ENCODE measurements around the gene DHCR24.

DHCR24 gene

DNA sequence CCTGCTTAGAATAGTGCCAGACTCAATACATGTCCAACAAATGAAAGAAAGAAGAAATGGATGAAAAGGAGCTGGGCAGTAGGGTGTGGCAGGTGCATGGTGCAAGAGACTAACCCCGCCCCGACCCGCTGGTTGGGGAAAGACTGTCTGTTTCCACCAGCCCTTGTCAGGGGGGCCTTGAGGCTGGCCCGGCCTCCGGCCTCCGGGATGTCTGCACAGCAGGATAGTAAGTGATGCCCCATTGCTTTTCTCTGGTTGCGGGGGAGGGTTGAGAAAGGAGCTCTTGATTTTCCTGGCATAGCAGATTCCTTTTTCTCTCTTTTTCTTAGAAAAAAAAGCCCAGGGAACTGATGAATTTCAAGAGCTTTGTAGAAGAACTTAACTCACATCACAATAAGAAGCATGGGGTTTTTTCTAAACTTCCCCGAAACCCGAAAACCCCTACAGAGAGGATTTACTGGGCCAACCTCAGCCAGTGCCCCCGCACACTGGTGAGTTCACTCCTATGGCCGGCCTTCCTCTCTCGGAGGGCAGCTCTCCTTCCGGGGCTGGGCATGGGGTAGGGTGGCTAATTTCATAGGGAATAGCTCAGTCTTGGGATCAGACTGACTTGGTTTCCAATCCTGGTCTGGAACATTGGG is 73.4 kb downstream of the DHCR24 start:
- FAIRE-seq, result no peak

DNA sequence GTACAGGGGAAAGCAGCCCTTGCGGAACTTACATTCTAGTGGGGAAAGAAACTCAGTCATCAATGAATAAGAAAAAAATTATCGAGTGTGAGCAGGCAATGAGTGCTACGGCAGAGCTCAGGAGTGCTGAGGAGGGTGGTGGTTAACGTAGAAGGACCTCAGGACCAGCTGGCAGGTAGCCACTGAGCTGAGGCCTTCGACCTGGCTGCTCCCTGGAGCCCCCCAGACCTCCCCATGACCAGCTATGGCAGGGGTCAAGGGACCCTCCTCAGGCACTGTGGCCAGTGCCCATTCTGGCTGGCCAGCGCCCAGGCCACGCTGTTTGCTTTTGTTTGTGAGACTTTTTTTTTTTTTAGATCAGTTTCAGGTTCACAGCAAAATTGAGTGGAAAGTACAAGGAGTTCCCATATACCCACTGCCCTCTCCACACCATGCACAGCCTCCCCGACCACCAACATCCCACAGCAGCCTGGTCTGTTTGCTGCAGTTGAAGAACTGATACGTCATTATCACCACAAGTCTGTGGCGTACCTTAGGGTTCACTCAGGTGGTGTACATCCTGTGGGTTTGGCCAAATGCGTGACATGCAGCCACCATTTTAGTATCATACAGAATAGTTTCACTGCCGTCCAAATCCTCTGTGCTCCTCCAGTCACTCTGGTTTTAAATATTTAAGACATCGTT is 74.1 kb downstream of the DHCR24 start:
- FAIRE-seq, result no peak

DNA sequence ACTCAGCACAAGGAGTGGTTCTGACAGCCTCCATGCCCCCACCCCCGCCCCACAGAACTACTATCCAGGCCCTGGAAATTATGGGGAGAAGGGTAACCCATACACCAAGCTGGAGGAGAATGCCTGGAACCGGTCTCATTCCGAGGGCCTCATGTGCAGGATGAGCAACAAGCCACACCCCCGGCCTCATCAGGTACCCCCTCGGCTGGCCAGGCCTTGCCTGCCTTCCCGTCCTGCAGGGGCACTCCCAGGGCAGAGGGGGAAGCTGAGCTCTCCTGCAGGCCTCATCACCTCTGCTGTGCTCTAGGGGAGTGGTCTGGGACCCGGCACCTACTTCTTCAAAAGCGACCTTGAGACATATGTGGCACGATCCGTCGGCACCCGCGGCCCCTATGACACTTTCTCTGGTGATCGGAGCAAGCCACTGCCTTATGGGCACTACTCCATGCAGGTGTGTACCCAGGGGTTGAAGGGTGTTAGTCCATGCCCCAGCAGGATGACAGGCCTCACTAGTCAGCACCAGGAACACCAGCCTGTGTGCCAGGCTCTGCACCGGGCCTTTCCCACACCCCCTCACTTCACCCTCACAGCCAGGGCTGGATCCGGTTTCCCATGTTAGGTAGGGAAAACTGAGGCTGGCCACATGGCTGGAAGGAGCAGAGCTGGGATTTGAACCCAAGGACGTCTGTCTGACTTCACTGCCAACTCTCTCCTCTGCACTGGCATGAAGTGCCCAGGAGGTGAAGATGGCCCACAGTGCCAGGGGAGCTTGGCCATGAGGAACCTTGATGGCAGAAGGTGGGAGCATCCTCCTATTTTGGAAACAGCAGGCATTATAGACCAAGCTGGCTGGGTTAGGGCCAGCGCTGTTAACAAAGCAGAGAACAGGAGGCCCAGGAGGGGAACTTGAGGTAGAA is 75.0 kb downstream of the DHCR24 start:
- no peak for FAIRE-seq

DNA sequence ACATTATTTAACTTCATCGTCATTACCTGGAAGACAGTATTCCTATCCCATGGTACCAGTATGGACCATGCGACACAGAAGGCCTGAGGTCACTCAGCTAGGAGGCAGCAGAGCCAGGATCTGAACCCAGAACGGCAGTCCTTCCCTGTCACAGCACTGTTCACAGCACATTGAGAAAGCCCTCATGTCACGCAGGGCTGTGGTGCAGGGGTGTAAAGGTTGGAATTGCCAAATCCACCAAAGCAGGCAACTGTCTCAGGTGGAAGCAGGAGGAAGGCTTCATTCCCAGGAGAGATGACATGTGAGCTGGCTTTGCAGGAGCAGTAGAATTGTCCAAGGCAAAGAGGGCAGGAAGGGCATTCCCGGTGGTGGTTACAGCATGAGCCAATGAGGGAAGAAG is 75.9 kb downstream of the DHCR24 start:
- no peak for FAIRE-seq

DNA sequence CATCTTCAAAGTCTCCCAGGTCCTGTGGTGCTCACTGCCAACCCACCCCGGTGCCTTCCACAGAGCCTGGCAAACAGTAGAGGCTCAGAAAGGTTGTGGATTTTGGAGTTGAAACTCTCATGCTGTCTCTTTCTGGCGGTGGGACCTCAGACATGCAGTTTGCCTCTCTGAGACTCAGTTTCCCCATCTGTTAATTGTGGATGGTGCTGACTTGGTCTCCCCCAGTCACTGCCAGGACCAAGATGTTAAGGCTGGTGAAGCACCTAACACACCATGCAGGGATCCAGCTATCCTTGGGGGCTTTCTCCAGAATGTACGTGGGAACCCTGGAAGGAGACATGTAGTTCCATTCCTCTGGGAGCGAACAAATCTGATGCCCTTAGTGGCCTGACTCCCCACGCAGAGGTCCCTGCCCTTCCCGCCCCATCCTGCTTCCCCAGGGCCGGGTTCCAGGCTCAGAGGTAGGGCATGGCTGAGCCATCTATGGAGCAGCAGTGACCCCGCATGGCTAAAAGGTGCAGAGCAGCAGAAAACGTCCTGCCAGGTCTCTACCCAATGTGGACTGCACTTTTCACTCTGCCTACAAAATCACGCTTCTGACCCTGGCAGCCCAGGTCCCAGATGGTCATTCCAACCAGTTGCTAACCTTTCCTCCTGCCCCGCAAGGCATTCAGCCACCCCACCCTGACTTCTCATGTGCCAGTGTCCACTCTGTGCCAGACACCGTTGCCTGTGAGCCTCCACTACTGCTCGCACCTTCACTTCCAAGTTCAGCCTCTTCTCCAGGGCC is 76.6 kb downstream of the DHCR24 start:
- peak; percentile 74 for FAIRE-seq

DNA sequence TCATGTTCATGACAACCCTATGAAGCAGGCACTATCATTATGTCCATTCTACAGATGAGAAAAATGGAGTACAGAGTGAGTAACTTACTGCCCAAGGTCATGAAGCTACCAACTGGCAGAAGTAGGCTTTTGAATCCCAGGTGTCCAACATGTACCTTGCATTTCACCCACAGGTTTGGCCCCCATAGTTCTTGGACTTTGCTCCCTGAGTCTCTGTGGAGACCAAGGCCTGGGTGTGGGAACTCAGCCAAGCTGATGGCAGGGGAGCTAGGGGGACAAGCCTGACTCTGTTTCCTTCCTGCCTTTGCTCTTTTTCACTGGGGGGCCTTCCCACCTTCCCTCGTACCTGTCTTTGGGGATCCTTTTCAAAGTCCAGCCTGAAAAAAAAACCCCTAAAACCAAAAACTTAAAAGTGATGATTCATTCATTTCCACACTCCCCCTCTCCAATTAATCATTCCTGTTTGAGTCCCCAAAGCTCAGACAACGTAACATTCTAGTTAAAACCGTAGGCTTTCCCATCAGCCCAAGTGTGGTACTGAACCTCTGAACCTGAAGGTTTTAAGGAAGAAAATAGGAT is 77.4 kb downstream of the DHCR24 start:
- FAIRE-seq, result no peak

DNA sequence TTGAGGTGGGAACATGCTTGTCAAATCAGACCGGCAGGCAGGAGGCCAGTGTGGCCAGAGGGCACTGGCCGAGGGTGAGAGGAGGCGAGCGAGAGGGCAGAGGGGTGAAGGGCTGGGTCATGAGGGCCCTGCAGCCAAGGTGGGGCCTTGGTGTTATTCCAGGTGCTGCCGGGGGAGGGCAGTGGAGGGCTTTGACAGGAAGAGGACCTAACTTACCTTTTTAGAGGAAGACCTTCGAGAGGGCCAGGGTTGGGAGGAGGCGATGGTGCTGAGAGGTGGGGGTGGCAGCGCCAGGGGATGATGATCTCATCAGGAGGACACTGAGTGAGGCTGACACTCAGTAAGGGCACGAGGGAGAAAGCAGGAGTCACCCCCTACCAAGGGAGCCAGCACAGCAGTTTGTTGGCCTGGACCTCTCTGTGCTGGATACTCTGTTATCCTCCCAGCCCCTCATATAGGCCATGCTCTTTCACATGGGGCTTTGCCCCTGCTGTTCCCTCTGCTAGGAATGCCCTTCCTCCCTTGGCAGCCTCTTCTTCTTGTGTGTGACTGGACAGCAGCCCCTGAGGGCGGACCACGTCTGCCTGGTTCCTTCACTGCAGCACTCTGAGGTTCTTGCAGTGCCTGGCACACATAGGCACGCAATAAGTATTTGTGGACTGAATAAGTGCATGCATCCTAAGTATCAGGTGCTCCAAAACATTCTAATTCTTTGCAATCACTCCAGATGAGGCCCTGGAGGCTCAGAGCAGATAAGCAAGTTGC is 78.4 kb downstream of the DHCR24 start:
- FAIRE-seq, result no peak

DNA sequence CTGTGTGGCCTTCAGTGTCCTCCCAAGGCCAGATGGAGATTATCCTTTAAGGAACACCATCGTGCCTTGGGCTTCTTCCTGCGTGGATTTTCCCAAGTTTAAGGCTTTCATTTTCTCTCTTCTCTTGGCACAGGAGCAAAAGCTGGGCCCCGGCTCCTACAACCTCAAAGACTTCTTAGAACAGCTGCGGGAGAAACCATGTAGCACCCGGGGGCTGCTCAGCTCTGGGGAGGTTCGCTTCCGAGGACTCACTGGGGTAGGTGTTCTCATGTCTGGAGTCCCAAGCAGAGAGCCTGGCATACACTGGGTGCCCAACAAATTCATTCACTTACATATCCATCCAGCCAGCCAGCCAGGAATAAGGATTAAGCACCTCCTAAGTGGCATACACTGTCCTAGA is 79.2 kb downstream of the DHCR24 start:
- no peak for FAIRE-seq

DNA sequence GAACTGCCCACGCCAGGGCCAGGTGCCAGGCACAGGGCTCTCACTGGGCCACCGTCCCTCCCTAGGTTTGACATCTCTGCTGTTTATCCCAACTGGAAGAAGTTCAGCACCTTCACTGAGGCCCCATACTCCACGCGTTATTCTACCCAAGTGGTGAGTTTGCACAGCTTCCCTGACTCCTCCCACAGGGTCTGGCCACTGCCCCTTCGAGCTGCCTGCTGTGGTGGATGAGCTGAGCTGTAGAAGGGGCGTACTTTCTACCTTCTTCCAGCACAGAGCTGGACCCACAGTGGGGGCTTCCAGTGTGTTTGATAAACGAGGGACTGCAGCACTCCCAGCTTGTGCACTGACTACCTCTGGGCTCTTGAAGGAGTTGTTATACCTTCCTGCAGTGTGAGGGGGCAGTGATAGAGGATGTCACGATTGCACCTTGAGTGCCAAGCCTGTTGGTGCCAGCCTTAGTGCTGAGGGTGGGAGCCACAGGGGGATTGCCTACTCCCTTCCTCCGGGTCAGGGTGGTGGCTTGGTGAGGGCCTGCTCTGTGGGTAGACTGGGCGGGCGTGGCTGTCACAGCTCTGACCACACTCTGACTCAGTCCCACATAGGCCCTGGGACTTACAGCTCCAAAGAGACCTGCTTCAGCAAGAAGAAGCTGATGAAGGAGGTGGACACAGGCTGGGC is 79.9 kb downstream of the DHCR24 start:
- no peak for FAIRE-seq

DNA sequence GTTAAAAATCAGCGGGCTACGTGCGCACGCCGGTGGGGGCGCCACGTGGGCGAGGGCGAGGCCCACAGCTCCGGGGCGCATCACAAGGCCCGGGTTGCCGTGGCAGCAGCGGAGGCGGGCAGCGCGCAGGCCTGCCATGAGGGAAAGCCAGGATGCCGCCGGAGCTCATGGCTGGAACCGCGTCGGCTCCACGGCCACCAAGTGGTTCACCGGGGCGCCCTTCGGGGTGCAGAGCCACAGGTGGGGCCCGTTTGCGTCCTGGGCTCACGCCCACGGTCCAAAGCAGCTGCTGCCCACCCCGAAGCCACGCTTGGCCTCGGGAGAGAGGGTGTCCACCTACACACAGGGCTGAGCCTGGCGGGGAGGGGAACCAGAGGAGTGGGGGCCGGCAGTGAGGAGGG is 81.0 kb downstream of the DHCR24 start:
- no peak for FAIRE-seq

DNA sequence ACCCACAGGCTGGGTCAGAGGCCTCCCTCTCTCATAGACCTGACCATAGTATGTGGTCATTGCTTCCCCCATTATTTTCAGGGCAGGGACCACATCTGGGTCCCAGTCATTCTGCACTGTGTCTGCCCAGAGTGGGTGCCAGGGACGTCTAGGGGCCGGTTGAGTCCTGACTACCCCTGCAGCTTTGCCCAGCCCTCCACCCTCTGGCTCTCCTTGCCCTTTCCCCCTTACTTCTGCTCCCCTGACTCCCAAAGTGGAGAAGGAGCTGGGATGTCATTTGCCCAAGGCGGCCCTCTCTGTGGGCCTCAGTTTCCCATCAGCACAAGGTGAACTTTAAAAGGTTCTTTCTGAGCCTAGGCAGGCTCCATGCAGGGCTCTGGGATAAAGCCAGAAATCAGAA is 81.5 kb downstream of the DHCR24 start:
- FAIRE-seq, result no peak

DNA sequence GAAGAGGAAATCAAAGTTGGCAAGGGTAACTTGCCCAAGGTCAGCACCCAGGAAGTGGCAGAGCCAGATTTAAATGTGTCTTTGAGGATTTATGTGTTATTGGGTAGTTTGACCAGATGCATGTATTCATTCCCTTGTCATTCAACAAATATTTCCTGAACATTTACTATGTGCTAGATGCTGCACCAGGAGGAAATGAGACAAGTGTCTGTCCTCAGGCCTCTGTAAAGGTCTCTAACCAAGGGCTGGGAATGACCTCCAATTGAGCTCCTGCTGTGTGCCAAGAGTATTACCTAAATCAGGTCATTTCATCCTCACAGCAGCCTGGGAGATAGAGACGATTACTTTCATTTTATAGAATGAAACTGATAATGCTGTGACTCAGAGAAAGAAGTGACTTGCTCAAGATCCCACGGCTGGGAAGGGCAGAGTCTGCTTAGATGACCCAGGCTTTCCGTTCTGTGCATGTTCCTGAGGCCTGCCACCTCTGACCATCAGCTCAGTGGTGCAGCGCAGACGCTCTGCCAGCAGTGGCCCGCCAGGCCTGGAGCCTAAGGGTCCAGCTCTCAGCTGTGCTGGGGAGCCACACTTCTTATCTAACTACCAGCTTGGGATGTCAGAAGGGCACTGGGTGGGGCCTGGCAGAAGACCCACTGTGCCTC is 82.4 kb downstream of the DHCR24 start:
- no peak for FAIRE-seq

DNA sequence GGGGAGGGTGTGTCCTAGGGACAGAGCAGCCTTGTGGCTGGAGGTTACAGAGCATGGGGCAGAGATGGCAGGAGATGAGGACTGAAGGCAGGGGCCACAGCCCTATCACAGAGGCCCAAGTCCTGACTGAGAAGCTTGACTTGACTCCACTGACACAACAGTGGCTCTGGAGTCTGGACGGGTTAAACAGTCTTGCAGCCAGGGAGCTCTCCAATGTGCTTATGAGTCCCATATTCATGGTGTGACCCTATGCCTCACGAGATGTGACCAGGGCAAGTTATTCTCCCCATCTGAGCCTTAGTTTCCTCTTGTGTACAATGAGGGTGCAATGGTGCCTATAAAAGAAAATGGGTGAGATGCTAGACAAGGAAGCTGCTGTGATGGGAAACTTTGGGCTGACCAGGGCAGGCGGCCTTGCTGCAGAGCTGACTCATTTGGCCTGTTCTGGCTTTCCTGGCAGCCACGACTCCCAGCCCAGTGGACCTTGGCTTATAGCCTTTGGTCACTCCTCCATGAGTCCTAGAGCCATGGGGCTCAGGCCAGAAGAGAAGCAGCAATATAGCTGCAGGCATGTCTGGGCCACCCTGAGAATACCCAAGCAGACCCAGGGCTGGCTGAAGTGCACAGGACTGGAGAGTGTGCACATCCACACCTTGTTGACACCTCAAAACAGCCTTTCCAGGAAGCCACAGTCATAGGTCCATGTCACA is 83.1 kb downstream of the DHCR24 start:
- FAIRE-seq, result no peak

DNA sequence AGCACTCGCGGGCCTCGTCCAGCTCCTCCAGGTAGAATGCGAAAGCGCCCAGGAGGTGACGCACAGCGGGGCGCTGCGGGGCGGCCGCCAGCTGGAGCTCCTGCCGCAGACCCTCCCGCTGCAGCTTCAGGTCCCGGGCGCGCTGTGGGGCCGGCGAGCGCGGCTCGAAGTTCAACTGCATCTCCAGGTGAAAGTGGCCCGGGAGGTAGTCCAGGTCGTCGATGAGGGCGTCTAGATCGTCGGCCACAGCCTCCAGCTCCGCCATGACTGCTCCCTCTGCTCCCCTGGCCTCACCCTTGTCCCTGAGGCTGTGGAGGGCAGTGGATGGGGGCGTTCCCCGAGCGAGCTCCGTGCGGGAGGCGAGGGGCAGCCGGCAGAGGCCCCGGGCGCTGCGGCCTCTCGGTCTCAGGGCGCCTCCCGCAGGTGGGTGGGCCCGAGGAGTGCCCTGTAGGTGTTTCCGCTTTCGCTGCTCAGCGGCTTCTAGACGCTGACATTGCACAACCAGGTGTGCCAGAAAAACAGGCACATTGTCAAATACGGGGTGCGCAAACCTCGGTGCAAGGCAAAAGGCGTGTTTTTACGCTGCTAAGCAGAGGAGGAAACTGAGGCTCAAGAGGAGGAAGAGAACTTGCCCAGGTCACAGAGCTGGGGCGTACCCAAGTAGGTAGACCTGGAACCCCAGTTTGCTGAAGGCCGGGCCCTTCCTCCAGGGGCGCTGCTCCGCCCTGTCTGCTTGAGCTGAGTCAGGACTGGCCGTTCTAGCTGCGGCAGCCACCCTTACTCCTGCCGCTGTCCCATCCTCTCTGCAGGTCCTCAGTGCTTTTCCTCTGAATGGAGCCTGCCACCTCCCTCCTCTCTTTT is 85.9 kb downstream of the DHCR24 start, which contains the start of gene TTC22:
TSS of gene TTC22 (minus strand) at position 425 of the 861 bp plus-strand sequence. CDS start at position 265, 160 bp downstream.
- no peak for FAIRE-seq

DNA sequence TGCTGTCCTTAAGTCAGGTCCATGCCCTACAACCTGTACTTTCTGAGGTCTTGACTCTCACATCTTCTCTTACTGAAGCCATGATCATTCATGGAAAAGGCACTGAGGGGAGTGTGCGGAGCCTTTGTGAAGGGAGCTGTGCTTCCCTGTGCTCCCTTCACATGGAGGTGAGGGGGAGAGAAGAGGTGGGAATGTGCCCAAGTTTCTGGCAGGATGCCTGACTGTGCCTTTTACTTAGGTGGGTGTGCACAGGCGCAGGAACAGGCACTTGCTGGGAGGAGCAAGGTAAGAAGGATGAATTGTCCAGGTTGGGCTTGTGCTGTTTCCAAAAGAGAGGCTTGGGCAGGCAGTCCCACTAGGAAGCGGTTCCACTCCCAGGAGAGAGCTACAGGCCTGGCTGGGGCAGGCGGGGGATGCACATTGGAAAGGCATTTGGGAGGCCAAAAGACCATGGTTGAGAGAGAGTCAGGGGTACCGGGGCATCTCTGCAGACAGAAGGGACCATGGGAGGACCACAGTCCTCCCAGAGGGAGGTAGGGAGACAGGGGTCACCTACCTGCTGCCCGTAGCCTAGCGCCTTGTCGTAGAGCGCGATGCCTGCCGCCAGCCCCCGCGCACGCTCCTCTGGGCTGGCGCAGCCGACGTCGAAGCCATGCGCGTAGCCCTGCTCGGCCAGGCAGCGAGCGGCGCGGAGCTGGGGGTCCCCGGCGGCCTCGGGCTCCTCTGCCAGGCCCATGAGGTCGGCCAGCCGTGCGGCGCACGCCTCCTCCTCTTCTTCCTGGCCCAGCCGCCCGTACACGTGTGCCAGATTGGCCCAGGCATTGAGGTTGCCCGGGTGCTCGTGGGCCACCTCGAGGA is 86.7 kb downstream of the DHCR24 start:
- no peak for FAIRE-seq
